Endometrium (tissue), 2 donors: ENCODE data around the gene MCM5.
A peak's percentile ranks its signal among the peaks of the same experiment; 100 is the strongest.
"Not testable (repeated sequence)": the region's sequence is repeated elsewhere in the genome, so short reads cannot be mapped to it uniquely, and the experiment has no call there.

Experiments used
- FAIRE-seq: peaks from 2 replicates; lab custom pipeline; 2012; peaks lifted over from hg19 to GRCh38; lab: Jason Lieb, UNC
- donor health status: control.
- donor health status: control.

MCM5 gene

DNA sequence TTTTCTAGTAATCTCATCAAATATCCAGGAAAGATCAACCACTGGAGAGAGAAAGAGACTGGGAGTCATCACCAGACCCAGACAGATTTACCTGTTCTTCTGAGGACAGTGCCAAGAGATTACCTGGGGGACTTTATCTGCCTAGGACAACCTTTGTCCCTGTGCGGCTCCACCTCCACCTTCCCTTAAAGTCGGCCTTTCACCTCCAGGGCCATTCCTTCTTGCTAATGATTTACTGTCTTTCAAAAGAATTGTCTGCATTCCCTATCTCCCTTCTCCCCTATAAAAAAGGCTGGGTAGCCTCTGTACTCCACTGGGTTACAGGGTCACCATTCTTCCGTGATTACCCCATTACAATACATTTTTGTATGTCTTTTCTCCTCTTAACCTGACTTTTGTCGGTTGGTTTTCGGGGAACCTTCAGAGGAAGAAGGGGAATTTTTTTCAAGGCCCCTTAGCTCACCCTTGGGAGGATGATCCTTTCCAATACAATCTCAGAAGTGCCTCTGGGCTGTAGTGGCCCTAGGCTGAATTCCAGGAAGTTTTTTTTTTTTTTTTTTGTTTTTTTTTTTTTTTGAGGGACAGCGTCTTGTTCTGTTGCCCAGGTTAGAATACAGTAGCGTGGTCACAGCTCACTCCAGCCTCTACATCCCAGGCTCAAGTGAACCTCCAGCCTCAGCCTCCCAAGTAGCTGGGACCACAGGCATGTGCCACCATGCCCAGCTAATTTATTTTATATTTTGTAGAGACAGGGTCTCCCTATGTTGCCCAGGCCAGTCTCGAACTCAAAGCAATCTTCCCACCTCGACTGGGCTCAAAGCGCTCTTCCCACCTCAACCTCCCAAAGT, 20.6 kb upstream of the MCM5 start:
- FAIRE-seq, result no peak

DNA sequence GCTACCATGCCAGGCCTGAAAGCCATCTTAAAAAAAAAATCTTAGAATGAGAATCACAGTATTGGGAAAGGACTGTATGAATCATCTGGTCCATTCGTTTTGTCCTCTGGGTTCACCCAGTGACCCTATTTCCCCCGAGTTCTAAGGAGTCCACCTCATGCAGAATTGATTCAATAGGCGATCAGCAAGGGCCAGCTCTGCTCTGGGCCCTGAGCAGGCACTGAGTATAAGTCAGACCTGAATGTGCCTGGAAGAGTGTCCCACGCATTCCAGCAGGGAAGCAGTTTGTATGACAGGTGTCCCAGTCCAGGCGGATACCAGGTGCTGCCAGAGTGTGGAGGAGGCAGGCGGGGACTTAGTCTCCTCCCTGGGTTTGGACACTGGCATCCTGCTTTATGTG, 19.9 kb upstream of the MCM5 start:
- FAIRE-seq, result no peak

DNA sequence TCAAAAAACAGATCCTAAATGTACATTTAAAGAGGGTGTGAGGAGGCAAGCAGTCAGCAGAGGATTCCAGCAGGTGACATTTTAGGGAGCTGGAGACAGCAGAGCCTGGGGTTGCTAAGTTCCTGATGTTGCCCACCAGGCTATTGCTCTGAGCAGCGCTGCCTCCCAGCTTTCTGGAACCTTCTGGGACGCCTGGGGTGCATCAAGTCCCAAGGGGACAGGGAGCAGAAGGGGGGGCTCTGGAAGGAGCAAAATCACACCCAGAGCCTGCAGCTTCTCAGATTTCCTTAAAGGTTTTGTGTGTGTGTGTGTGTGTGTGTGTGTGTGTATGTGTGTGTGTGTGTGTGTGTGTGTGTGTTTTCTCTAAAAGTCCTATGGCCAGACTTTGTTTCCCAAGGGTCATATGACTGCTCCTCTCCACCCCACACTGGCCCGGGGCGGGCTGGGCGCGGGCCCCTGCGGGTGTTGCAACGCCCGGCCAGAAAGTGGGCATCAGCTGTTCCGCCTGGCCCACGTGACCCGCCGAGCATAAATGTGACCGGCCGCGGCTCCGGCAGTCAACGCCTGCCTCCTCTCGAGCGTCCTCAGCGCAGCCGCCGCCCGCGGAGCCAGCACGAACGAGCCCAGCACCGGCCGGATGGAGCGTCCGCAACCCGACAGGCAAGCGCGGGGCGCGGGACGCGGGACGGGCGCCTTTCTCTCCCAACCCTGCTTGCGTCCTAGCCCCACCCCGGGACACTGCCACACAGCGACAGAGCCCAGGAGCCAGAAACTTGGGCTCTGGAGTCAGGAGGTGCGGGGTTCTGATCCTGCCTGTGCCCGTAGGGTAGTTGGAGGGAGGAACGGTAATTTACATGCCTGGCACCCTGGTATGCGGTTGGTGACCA, 19.2 kb upstream of the MCM5 start, which contains the start of gene HMOX1:
Gene HMOX1, plus strand, starts transcription at position 560 of the 887 bp plus-strand sequence. Its CDS starts 78 bp downstream, at position 638.
- FAIRE-seq, result no peak

DNA sequence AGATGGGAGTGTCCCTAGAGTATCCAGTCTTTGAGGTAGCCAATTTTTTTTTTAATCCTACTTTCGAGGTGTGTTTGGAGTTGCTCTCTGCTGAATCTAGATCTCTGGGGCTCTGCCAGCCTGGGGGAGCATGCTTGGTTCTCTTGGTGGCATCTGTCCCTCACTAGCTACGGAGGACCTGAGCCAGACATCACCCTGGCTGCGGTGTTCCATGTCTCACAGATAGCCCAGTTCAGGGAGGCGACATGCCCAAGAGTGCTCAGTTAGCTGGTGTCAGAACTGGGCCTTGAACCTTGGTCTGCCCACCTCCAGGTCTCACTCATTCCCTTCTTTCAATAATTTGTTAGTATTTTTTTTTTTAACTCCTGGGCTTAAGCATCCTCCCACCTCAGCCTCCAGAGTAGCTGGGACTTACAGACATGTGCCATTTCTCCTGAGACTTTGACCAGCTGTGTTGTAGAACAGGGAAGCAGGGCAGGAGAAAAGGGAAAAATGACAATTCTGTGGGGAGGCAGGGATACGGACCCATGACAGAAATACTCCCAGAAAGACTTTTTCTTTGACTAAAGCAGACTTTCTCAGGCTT, 18.4 kb upstream of the MCM5 start:
- no peak for FAIRE-seq

DNA sequence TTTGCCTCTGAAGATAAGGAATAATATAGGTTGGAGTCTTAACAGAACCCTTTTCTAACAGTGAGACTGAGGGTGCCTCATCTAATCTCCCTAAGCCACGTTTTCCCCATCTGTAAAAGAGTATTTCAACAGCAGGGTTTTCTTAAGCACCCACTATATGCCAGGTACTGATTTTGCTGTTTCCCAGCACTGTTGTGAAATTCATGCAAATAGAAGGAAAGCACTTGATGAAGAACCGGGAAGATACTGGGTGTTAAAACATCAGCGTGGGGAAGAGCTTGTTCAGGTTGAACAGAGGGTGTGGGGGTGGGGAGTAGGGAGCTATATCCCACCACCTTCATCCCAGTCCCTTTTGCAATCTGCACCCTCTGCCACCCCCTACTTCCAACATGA, 16.3 kb upstream of the MCM5 start:
- FAIRE-seq, result no peak

DNA sequence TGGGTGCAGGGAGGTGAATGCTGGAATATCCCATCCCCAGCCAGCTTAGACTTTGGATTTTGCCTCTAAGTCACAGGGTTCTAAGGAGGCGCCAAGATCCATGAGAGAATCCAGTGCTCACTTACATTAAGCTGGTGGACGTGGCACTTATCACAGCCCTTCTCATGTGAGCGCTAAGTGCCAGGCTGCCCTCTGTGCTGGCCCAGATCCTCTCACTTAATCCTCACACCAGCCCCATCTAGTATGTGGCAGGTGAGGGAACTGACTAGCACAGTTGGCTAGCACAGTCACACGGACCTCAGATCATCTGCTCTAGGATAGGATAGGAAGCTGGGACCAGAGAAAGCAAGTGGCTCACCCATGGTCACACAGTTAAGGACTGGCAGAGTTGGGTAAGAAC, 15.4 kb upstream of the MCM5 start:
- FAIRE-seq, result no peak

DNA sequence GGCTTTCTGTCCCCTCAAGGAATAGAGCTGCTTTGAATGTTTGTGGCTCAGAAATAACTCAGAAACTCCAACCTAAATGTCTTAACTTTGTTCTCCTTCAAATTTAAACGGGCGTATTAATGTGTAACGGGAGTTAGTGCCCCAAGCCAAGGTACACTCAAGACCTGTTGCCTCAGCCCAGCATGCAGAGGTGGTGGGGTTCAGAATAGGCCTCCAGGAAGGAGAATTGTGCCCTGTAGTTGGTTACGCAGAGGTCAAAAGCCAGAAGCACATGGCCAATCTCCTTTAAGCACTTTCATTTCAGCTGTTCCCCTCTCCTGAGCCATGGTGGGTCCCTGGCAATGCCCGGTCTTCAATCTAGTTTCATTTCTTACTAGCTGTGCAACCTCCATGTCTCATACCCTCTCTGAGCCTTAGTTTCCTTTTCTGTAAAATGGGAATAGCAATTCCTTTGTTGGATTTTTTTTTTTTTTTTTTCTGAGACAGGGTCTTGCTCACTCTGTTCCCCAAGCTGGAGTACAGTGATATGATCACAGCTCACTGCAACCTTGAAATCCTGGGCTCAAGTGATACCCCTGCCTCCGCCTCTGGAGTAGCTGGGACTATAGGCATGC, 14.9 kb upstream of the MCM5 start:
- FAIRE-seq, result no peak

DNA sequence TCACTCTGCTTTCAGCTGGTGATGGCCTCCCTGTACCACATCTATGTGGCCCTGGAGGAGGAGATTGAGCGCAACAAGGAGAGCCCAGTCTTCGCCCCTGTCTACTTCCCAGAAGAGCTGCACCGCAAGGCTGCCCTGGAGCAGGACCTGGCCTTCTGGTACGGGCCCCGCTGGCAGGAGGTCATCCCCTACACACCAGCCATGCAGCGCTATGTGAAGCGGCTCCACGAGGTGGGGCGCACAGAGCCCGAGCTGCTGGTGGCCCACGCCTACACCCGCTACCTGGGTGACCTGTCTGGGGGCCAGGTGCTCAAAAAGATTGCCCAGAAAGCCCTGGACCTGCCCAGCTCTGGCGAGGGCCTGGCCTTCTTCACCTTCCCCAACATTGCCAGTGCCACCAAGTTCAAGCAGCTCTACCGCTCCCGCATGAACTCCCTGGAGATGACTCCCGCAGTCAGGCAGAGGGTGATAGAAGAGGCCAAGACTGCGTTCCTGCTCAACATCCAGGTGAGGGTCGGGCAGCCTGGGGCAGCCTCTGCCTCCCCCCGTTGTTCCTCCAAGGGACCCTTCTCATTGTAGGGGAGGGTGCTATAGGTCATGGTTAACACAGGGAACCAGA, 13.2 kb upstream of the MCM5 start:
- no peak for FAIRE-seq

DNA sequence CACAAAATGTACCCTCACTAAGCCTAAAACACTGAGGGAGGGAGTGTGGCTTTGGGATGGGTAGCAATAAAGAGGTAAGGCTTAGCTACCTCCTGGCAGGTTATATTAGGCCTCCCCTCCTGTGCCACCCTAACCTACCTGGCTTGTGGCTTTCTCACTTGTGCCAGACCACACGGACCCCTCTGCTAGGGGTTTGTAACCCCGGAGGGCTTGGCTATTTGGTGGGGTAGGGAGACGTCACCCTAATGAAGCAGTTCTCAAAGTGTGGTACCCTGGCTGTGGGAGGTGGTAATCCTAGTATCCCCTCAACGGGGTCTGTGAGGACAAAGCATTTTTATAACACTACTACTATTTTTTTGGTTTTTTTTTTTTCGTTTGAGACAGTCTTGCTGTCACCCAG, 9.0 kb upstream of the MCM5 start:
- no peak for FAIRE-seq

DNA sequence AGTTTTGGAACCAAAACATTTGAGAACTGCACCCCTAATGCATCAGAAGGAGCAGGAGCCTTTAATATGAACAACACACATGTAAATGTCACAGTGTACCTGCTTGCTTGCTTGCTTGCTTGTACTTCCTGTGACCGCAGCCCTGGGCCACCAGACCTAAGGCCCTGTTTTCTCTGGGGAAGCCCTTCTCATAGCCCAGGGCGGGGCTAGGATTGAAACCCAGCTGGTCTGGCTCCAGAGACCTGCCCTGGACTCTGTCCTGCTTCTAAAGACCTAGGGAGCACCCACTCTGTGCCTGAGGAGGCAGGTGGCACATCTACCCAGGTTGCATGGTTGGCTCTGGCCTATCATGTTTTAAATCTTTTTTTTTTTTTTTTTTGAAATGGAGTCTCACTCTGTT, 7.6 kb upstream of the MCM5 start:
- FAIRE-seq, result no peak

DNA sequence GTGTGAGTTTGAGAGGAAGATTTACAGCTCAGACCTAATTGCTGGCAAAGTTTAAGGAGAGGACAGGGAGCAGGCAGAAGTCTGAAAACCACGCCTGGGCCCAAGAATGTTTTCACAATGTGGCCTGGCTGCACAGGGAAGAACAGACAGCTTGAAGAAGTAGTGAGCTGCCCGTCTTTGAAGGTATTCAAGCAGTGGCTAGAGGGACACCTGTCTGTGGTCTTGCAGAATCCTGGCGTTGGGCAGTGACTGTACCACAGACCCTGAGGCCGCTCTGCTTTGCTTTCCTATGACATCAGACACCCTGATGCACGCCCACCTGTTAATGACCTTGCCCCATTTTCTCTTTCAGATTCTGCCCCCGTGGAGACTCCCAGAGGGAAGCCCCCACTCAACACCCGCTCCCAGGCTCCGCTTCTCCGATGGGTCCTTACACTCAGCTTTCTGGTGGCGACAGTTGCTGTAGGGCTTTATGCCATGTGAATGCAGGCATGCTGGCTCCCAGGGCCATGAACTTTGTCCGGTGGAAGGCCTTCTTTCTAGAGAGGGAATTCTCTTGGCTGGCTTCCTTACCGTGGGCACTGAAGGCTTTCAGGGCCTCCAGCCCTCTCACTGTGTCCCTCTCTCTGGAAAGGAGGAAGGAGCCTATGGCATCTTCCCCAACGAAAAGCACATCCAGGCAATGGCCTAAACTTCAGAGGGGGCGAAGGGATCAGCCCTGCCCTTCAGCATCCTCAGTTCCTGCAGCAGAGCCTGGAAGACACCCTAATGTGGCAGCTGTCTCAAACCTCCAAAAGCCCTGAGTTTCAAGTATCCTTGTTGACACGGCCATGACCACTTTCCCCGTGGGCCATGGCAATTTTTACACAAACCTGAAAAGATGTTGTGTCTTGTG, 6.6 kb upstream of the MCM5 start:
- no peak for FAIRE-seq

DNA sequence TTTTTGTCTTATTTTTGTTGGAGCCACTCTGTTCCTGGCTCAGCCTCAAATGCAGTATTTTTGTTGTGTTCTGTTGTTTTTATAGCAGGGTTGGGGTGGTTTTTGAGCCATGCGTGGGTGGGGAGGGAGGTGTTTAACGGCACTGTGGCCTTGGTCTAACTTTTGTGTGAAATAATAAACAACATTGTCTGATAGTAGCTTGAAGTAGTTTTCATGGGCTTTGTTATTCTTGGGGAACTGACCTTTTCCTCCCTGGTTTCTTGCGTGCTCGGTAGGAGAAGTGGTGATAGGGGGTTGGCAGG, 6.0 kb upstream of the MCM5 start:
- FAIRE-seq, result peak; percentile 75

DNA sequence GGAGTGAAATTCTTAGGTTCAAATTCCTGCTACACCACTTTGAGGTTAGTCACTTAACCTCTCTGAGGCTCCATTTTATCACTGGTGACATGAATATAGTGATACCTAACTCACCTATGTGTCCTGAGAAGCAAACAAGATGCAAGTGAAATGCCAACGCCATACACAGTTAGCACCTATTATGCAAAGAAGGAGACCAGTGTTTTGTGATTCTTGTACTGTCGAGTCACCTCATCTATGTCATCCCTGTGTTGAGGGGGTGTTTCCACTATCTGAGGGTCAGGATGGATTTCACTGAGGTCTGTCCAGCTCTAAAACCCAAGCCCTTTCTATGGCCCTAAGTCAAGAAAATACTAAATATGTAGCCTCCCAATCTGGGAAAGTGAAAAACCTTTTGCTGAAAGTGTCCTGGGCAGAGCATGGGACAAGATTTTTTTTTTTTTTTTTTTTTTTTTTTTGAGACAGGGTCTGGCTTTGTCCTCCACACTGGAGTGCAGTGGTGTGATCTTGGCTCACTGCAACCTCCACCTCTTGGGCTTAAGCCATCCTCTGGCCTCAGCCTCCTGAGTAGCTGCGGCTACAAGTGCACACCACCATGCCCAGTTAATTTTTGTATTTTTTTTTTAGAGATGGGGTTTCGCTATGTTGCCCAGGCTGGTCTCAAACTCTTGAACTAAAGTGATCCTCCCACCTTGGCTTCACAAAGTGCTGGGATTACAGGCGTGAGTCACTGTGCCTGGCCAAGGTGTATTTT, 5.0 kb upstream of the MCM5 start:
- no peak for FAIRE-seq

DNA sequence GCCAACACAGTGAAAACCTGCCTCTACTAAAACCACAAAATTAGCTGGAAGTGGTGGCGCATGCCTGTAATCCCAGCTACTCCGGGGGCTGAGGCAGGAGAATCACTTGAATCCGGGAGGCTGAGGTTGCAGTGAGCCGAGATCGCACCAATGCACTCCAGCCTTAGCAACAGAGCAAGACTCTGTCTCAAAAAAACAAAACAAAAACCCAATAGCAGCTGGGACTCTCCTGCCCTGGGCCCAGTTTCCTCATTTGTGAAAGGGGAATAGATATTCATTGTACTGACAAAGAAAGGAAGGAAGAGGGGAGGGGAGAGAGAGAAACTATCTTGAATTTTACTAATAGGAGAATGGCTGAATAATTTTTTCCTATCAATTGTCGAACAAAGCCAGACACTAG, 3.3 kb upstream of the MCM5 start:
- FAIRE-seq, result not testable (repeated sequence)

DNA sequence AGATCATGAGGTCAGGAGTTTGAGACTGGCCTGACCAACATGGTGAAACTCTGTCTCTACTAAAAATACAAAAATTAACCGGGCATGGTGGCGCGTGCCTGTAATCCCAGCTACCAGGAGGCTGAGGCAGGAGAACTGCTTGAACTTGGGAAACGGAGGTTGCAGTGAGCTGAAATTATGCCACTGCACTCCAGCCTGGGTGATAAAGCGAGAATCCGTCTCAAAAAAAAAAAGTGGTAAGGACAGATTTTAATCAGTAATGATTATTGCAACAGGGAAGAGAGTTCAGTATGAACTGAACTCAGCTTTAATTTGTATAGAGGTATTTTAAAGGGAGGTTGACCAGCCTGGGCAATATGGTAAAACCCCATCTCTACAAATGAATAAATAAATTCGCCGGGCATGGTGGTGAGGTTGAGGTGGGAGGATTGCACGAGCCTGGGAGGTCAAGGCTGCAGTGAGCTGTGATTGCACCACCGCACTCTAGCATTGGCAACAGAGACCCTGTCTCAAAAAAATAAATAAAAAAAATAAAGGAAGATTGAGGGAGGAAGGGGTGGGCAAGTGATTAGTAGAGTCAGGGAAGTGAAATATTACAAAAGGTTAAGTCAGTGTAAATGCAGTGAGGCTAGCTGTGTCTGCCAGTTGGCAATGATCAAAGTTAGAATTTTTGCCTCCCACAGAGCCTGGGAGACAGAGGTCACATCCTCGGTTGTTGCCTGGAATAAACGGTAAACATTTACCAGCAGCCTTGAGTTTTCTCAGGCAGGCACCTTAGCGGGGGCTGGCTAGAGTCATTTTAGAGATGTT, 2.6 kb upstream of the MCM5 start:
- FAIRE-seq, result no peak

DNA sequence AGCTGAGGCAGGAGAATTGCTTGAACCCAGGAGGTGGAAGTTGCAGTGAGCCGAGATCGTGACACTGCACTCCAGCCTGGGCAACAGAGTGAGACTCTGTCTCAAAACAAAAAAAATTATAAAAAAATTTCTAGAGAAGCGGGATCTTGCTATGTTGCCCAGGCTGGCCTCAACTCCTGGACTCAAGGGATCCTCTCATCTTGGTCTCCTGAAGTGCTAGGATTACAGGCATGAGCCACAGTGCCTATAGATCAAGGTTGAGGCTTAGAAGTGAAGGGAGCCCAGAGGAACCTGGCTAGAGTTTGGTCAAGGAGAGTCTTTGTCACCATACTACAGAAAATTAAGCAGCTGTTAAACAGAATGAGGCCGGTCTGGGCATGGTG, 1.4 kb upstream of the MCM5 start:
- FAIRE-seq, result no peak

DNA sequence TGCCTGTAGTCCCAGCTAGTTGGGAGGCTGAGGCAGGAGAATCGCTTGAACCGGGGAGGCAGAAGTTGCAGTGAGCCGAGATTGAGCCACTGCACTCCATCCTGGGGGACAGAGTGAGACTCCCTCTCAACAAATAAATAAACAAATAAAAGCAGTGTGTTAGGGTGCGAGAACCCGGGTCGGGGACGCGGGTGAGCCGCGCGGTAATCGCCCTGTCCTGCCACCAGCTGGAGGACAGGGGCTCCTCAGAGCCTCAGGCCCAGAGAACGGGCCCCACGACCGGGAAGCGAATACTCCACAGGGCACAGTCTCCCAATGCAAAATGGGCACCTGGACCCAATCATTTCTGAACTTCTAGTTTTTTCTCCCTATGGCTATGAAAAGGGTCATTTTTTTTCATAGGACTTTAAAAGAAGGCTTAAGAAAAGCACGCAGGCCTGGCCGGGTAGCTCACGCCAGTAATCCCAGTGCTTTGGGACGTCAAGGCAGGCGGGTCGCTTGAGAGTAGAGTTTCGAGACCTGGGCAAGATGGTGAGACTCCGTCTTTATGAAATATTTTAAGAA, 744 bp upstream of the MCM5 start:
- FAIRE-seq, result no peak

DNA sequence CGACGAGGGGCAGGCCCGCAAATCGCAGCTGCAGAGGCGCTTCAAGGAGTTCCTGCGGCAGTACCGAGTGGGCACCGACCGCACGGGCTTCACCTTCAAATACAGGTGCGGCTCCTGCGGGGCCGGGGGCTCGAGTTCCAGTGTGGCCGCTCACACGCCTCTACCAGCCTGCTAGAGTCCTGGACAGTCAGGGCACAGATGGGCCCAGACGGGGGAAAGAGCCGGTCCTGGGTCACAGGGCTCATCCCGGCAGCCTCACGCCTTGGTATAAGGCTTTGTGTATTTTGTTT, 506 bp downstream of the MCM5 start:
- no peak for FAIRE-seq

DNA sequence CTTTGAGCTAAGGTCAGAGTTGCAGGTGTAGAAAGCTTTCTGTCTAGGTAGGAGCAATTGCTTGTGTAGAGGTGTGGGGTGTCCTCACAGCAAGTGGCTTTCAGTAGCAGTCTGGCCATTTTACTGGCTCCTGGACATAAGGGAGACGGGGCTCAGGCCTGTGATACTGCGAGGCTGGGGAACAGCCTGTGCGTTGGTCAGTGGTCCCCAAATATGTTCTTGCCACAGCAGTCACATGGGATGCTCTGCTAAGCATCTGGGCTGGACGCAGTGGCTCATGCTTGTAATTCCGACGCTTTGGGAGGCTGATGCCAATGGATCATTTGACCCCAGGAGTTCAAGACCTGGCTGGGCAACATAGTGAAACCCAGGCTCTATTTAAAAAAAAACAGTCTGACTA, 1.9 kb downstream of the MCM5 start:
- no peak for FAIRE-seq

DNA sequence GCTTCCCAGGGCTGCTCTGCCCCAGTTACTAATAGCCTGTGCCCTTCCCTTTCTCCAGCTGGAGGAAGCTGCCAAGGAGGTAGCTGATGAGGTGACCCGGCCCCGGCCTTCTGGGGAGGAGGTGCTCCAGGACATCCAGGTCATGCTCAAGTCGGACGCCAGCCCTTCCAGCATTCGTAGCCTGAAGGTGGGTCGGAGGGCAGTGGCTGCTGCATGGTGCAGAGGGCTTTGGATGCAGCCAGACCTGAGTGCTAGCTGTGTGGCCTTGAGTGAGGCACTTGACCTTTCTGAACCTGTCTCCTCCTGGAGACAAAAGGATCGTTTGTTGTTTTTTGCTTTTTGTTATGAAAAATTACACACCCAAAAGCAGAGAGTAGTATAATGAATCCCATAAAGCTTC, 3.4 kb downstream of the MCM5 start:
- no peak for FAIRE-seq
